HG03095 (cell line): Measurements from ENCODE around the gene ZNF407.

Source experiments
- ATAC-seq: cut with Tn5 transposase; IDR thresholded peaks from one replicate; pipeline ENCODE4 v1.9.1; 2021; ENCODE audit warnings: moderate library complexity; ENCODE audit not compliant: unreplicated experiment

The ZNF407 gene

GRCh38 chr18:74916773-74917393, 319.2 kb downstream of the ZNF407 start:
- no peak for ATAC-seq

DNA sequence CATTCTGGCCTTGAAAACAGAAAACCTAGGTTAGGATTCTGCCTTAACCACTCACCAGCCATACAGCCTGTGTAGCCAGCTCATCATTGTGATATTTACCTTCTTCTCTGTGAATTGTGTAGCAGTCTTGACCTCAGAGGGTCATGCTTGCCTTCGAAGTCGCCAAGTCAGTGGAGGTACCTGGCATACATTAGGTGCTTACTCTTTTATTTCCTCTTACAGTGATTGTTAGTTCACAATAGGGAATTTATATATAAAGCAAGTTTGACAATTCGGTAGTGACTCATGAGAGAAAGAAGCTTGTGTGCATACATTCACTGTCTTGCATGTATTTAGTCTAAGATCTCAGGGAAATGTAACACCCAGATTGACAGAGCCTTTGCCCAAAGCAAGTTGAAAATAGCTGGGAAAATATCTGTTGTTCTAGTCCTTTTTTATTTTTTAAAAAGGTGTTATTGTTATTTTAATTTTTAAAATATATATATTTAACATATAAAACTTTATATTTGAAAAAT, 320.7 kb downstream of the ZNF407 start:
- ATAC-seq, result no peak

DNA sequence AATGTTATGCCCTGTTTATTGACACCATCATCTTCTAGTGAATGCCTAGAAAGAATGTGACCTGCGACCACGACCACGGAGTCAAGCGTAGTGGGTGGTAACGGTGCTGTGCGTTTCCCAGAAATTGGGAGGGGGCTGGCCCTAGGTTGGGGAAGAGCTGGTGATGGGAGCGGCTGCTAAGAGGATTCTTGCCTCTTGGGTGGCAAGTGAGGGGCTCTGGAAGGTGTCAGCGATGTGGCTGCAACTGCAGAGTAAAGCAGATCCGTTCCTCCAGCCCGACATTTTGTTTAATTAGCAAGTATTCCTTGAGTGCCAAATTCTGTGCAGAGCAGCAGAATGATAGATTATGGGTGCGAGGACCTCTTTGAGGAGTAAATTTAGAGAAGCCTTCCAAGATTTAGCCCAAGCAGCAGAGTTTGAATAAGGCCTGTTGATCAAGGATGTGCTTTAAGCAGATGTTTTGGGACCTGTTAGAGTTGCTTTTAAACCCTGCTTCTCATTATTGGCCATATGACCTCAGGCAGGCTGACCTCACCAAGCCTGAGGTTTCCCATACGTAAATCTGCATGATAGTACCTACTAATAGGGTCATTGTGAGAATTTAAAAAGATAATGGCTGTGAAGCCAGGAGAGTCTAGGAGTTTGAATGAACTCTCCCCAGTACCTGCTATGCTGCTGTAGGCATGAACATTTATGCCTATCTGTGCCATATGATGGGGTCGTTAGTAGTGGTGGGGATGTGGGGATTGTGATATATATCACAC, 323.6 kb downstream of the ZNF407 start:
- ATAC-seq, result no peak

- no peak for ATAC-seq
Observed at GRCh38 chr18:74926051-74926450, 328.4 kb downstream of the ZNF407 start.

- no peak for ATAC-seq
Observed at GRCh38 chr18:74928194-74928968, 330.7 kb downstream of the ZNF407 start.

- ATAC-seq, result no peak
Observed at GRCh38 chr18:74929110-74929509, 331.4 kb downstream of the ZNF407 start.

DNA sequence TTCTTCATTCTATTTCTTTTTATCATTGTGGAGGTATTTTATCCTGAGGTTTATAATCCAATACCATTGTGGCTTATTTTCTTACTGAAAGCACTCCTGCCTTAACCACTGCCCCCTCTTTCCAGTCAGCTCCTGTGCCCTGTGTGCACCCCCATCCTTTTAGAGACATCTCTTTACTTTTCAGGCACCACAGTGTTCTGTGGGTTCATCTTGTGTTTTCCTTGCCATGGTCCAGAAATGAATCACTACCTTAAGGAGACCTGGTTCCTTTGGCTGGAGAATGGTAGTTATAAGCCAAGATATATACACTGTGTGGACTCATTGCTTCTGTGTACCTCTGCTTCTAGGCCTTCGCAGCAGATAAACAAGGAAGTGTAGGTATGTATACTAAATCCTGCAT, 332.9 kb downstream of the ZNF407 start:
- no peak for ATAC-seq

- ATAC-seq, result no peak
Observed at GRCh38 chr18:74933930-74934329, 336.3 kb downstream of the ZNF407 start.

GRCh38 chr18:74935434-74935833, 337.8 kb downstream of the ZNF407 start:
- no peak for ATAC-seq

DNA sequence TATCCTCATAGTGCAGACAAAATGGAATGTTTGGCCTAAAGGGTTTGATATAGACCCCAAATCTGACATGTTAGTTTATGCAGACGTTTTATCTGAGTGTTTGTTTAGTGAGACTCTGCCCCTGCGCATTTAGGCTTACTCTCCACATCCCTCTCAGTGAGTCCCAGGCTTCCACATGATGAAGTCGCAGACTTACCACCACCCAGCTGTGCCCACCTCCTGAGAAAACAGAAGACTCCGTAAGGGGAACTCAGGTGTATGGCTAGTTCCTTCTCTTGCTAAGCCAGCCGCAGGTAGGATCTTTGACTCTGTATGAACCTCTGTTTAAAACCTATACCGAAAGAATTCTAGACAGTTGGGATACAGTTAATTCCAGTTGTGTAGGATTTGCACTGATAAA, 338.7 kb downstream of the ZNF407 start:
- ATAC-seq, result no peak

- ATAC-seq, result no peak
Observed at GRCh38 chr18:74937291-74937690, 339.6 kb downstream of the ZNF407 start.

DNA sequence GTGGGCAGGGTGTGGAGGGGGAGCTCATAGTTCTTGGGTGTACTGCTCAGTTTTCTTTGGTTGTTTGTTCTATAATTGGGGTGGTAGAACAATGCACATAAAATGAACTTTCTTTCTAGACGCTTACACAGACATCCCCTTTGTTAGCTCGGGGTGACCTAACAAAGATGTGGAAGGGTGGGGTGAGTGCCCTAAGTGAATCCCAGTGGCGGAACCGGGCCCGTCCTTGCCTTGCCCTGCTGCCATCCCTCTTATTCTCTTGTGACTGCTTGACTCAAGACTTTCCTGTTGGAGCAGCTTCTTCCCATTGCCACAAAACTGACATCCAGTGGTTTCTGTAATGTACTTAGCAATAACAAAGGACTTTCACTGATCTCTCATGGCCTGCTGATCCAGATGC, 343.2 kb downstream of the ZNF407 start:
- ATAC-seq, result no peak

DNA sequence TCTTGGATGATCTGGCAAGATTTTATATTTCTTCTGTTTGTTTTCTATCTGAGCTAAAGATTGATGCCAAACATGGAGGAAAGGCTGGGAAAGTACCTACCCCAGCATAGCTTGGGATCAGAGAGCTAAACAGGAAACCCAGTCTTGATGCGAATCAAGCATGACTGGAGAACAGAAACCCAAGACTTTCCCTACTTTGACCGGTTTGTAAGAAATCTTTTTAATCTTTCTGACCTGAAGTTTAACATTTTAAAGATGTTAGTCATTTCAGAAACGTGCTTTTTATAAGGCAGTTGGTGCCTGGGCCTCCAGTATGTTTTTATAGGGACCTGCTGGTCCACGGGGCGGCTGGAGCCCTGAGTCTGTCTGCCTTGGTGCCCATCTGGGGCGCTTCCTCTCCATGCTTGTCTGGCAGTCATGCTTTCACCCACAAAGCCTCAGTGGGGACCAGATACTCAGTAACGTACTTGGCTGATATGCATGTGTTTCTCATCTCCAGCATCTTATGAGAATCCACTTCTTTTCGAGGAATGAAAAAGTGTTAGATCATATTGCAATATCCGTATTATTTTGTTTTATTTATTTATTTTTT, 344.7 kb downstream of the ZNF407 start:
- no peak for ATAC-seq

DNA sequence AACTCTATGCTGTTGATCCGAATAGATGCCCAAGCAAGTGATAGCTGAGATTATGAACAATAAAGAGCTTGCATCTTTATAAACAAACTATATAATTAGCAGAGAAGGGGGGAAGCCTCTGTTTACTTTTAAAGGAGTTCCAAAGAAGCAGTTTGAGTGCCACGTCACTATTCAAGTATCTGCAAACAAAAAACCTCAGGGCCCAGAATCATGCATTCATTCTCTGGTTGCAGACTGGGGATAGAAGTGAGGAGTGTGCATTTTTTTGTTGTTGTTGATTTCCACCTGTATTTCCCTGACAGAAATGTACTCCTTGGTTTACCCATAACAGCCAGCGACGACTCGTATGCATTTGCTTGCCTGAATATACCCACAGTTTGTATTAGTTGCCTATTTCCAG, 347.0 kb downstream of the ZNF407 start:
- ATAC-seq, result no peak

- ATAC-seq, result no peak
Observed at GRCh38 chr18:74945774-74946545, 348.3 kb downstream of the ZNF407 start.

DNA sequence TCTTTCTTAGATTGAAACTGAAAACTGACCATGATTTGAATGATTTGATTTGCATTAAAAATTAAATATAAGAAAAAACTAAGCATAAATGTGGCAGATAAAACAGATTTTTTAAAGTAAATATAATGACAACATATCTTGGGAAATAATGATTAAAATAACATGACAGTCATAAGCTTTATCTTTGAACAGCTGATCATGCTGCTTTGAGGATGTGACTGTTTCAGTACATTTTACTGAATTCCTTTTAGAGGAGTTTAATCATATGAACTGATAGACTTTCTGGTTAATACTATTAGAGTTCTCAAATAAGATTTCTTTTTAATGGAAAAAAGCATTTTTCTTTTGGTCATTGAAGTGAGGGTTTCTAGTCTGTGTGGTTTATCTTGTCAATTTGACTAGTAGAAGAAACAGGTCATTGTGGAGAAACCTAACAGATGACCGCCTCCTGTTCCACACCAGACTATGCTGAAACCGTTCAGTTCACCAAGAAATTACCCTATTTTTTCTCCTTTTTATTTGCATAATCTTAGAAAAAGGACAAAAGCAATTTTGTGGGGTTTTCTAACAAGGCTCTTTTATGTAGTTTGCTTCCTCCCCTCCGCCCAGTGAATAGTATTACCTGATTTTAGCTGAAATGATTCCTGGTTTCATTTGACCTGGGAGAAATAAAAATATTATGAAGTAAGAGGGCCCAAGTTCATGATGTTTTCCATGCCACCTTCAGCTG, 349.1 kb downstream of the ZNF407 start:
- no peak for ATAC-seq

DNA sequence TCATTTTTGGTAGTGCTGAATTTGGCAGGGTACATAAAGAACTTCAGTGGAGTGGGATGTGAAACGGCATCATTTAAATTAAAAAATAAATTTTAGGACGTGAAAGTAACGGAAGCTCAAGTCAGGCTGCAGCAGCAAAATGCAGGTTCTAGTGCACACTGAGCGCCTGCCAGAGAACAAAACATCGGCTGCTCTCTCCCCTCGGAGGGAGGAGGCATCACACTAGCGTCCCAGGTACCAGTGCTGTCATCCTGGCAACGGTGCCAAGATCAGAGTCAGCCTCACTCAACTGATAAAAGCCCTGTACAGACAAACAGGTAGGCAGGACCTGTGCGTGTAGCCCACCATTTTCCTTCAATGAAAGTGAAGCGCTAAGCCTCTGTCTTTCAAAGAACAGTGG, 349.7 kb downstream of the ZNF407 start:
- no peak for ATAC-seq

GRCh38 chr18:74947875-74948274, 350.2 kb downstream of the ZNF407 start:
- no peak for ATAC-seq

GRCh38 chr18:74949611-74950010, 351.9 kb downstream of the ZNF407 start:
- no peak for ATAC-seq

GRCh38 chr18:74950479-74950878, 352.8 kb downstream of the ZNF407 start:
- no peak for ATAC-seq
